ENCODE results near the gene HNRNPAB.

The HNRNPAB gene

DNA sequence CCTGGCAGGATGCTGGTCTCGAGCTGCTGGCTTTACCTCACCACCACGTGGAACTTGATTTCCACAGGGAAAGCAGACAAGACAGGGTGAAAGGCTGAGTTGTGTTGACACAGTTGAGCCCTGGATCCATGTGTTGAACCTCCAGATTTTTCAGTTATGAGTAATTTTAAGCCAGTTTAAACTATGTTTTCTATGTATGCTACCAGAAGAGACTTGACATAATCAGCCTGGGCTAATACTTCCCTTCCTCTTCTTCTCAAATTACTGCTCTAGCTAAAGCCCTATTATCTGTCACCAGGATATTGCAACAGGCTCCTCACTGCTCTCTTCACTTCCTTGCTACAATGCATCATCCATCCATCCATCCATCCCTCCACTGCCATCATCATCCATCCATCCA is 40.2 kb downstream of the HNRNPAB start:
- DNase-seq (ENCODE audit: low read depth): no peak
- no peak overlapping the region for H3K4me3 ChIP-seq (ENCODE audit: low read depth, low read length)
- TF ChIP-seq CTCF (IDR thresholded peaks at IDR 0.05; ENCODE audit: control insufficient read depth, extremely low read depth, insufficient read depth): no peak

DNA sequence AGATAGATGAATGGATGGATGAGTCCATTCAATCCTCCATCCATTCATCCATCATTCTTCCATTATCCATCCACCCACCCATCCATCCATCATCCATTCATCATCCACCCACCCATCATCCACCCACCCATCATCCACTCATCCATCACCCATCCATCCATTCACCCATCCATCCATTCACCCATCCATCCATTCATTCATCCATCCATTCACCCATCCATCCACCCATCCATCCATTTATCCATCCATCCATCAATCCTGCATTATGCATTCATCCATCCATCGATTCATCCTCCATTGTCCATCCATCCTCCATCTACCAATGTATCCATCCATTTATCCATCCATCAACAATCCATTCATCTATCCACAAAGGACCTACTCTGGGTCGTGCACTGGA is 41.1 kb downstream of the HNRNPAB start:
- TF ChIP-seq CTCF (IDR thresholded peaks at IDR 0.05; ENCODE audit: control insufficient read depth, extremely low read depth, insufficient read depth): no peak
- DNase-seq (ENCODE audit: low read depth): no peak
- H3K4me3 ChIP-seq (ENCODE audit: low read depth, low read length): no peak overlapping the region

GRCh38 chr5:178246624-178247279 is 42.4 kb downstream of the HNRNPAB start:
- no peak overlapping the region for H3K4me3 ChIP-seq (ENCODE audit: low read depth, low read length)
- no peak for DNase-seq (ENCODE audit: low read depth)
- TF ChIP-seq CTCF (IDR thresholded peaks at IDR 0.05; ENCODE audit: control insufficient read depth, extremely low read depth, insufficient read depth): no peak

GRCh38 chr5:178247481-178248456 is 43.4 kb downstream of the HNRNPAB start:
- DNase-seq (ENCODE audit: low read depth): no peak
- no peak overlapping the region for H3K4me3 ChIP-seq (ENCODE audit: low read depth, low read length)
- no peak for TF ChIP-seq CTCF (IDR thresholded peaks at IDR 0.05; ENCODE audit: control insufficient read depth, extremely low read depth, insufficient read depth)

- no peak for DNase-seq (ENCODE audit: low read depth)
- no peak overlapping the region for H3K4me3 ChIP-seq (ENCODE audit: low read depth, low read length)
- no peak for TF ChIP-seq CTCF (IDR thresholded peaks at IDR 0.05; ENCODE audit: control insufficient read depth, extremely low read depth, insufficient read depth)
Measured at GRCh38 chr5:178248750-178249149, 44.4 kb downstream of the HNRNPAB start.

GRCh38 chr5:178249191-178249989 is 45.1 kb downstream of the HNRNPAB start:
- H3K4me3 ChIP-seq (ENCODE audit: low read depth, low read length): no peak overlapping the region
- DNase-seq (ENCODE audit: low read depth): no peak
- no peak for TF ChIP-seq CTCF (IDR thresholded peaks at IDR 0.05; ENCODE audit: control insufficient read depth, extremely low read depth, insufficient read depth)

Measured in LNCaP clone FGC (cell line).